ENCODE data around the gene MYF5. TPM values are rescaled to one million over a fixed set of nuclear protein-coding genes. Genes with fewer than 3 reads are reported as not detected.

Gene MYF5
- total and polyA plus RNA-seq, 2 donors (not counting 3 experiments of a cell fraction or from before 2014, with no cell fraction given) = not detected

DNA sequence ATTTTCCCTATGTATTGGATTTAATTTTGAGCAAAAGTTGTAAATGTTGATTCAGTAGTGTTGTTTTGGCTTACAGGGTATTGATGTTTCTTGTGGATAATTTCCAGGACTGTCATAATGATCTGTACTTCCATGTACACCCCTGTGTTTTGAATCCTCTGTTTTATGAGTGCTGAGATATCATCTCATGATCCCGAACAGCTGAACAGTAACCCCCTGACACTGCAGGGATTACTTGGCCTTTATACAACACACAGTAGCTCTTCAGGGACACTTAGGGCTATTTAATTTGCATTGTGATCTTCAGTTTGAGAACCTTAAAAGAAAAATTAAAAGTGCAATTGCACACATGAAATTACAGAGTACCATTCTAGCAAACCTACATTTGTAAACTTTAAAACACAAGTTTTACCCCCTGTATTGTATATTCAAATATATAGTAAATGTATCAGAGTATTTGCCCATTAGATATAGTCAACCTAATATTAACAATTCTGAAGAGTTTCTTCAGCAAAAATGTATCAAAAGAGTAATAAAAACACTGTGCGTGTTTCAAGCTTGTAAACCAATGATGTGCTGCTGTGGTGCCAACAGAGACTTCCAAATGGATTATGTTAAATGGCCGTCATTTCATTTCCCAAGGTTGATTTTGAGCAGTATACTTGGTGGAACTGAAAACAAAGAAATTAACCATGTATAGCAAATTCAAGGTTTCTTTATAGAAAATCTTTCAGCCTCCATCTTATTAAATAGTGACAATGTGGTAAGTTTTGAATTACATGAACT, 37.2 kb upstream of the MYF5 start:
- Histone ChIP-seq H4K20me1 (replicated peaks; ENCODE audit: control insufficient read depth, extremely low read depth, insufficient read depth, low read length) (no peaks in the 10 kb centered on the region), H3K79me2 (ENCODE audit: control insufficient read depth, insufficient read depth, low read length) (no peaks in the 10 kb centered on the region), H3K27me3 (ENCODE audit: control insufficient read depth in 2 of 2, insufficient read depth in 2 of 2, low read length in 2 of 2) (no peaks in the 10 kb centered on the region), H3K9ac (replicated peaks; ENCODE audit: extremely low read depth, insufficient read depth, low read length) (no peak overlapping the region), H3K9me1 (replicated peaks; ENCODE audit: control insufficient read depth, extremely low read depth, insufficient read depth, low read length) (no peaks in the 10 kb centered on the region), H3K4me1 (ENCODE audit: control insufficient read depth, extremely low read depth, insufficient read depth, low read length) (no peaks in the 10 kb centered on the region), H3K4me3 (replicated peaks in 1 of 3; ENCODE audit: insufficient read depth in 1 of 3, low read depth in 1 of 3, low read length in 3 of 3) (no peak overlapping the region), H2AFZ (ENCODE audit: low read depth, low read length) (no peak overlapping the region), H3K27ac (ENCODE audit: insufficient read depth, low read depth, low read length) (no peak overlapping the region), H3K4me2 (ENCODE audit: insufficient read depth, low read length) (no peak overlapping the region), H3K9me3 (replicated peaks; ENCODE audit: control insufficient read depth, insufficient read depth, low read length) (no peaks in the 10 kb centered on the region), H3K36me3 (ENCODE audit: control insufficient read depth in 2 of 2, extremely low read depth in 1 of 2, insufficient read depth in 2 of 2, low read length in 2 of 2) (no peaks in the 10 kb centered on the region)
- TF ChIP-seq FOS (IDR thresholded peaks at IDR 0.05; ENCODE audit: borderline replicate concordance, insufficient read depth, low read length) (no peak), POLR2AphosphoS5 (IDR thresholded peaks at IDR 0.05; ENCODE audit: insufficient read depth, low read depth, low read length) (no peak), POLR2A (IDR thresholded peaks at IDR 0.05; ENCODE audit: low read depth, low read length) (no peak), CTCF (IDR thresholded peaks at IDR 0.05; ENCODE audit: extremely low read depth in 1 of 2, insufficient read depth in 1 of 2, low read depth in 1 of 2, low read length in 2 of 2) (no peak), MYC (IDR thresholded peaks at IDR 0.05; ENCODE audit: low read depth, low read length) (no peak), EZH2 (IDR thresholded peaks at IDR 0.05; ENCODE audit: borderline replicate concordance, low read depth, low read length, severe bottlenecking) (no peak), JUN (IDR thresholded peaks at IDR 0.05; ENCODE audit: borderline replicate concordance, insufficient read depth, insufficient read length, low read depth) (no peak)
- ChIA-PET CTCF (no interaction called here), POLR2A (no interaction called here)
- DNase-seq (ENCODE audit: low read depth, low spot score) (peak; percentile 87), FAIRE-seq (no peak)
- dilution Hi-C loops (cut with MboI; ENCODE audit: extremely low pct_ligation_motif_present, low sequenced_read_pairs) (no loop called here), intact Hi-C loops (cut with micrococcal nuclease) (no loop called here)
- BruUV-seq (replicated peaks) = no TSS peak
